ENCODE results near the gene GALNT10. TPM values are rescaled to one million over a fixed set of nuclear protein-coding genes. Genes with fewer than 3 reads are reported as not detected.

GALNT10 gene
- total and polyA plus RNA-seq, 9 of the 15 experiments (the other 6 are each of a cell fraction or from before 2014, with no cell fraction given) = 4.6 to 37.1 (median 13.3) TPM

DNA sequence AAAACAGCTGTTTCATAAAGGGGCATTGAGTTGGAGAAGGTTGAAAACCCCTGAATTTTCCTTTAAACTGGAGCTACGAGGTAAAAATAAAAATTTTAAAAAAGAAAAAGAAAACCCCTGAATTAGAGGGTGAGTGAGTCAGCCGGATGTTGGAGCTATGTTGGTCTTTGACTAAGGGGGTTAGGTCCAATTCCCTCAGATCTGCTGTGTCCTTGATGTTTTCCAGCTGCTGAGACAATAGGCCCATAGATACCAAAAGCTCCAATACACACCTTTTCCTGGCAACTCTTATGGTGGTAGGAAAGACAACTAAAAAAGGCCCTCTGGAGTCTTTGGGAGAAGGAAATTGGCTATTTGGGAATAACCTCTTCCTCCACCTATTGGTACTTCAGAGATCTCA, 175.8 kb downstream of the GALNT10 start:
- H3K4me3 ChIP-seq = no peak overlapping the region
- H3K27ac ChIP-seq (ENCODE audit: extremely low read depth, low read depth, low read length) = no peak overlapping the region
- no peaks in the 10 kb centered on the region for H3K9me1 ChIP-seq (ENCODE audit: control insufficient read depth, insufficient read depth, low read length)
- H2AFZ ChIP-seq (ENCODE audit: low read depth, low read length) = no peak overlapping the region
- DNase-seq (ENCODE audit: extremely low read depth in 1 of 4, low spot score in 3 of 4) = no peak
- TF ChIP-seq XRCC5 (IDR thresholded peaks at IDR 0.05; ENCODE audit: low read depth, low read length) (no peak), PHF8 (IDR thresholded peaks at IDR 0.05; ENCODE audit: borderline replicate concordance, low read length) (no peak), CEBPB (tag; IDR thresholded peaks at IDR 0.05) (no peak), KLF13 (tag; IDR thresholded peaks at IDR 0.05; ENCODE audit: borderline replicate concordance, low read depth) (no peak), JUND (IDR thresholded peaks at IDR 0.05; ENCODE audit: borderline replicate concordance, low read depth, low read length) (no peak), JUND (tag; IDR thresholded peaks at IDR 0.05; ENCODE audit: borderline replicate concordance, low read depth, low read length) (no peak)
- TF ChIP-seq, protein P1, sequence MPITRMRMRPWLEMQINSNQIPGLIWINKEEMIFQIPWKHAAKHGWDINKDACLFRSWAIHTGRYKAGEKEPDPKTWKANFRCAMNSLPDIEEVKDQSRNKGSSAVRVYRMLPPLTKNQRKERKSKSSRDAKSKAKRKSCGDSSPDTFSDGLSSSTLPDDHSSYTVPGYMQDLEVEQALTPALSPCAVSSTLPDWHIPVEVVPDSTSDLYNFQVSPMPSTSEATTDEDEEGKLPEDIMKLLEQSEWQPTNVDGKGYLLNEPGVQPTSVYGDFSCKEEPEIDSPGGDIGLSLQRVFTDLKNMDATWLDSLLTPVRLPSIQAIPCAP (CRISPR knock-in tag; IDR thresholded peaks at IDR 0.05; ENCODE audit: borderline replicate concordance) = no peak
- TF ChIP-seq, protein P2, sequence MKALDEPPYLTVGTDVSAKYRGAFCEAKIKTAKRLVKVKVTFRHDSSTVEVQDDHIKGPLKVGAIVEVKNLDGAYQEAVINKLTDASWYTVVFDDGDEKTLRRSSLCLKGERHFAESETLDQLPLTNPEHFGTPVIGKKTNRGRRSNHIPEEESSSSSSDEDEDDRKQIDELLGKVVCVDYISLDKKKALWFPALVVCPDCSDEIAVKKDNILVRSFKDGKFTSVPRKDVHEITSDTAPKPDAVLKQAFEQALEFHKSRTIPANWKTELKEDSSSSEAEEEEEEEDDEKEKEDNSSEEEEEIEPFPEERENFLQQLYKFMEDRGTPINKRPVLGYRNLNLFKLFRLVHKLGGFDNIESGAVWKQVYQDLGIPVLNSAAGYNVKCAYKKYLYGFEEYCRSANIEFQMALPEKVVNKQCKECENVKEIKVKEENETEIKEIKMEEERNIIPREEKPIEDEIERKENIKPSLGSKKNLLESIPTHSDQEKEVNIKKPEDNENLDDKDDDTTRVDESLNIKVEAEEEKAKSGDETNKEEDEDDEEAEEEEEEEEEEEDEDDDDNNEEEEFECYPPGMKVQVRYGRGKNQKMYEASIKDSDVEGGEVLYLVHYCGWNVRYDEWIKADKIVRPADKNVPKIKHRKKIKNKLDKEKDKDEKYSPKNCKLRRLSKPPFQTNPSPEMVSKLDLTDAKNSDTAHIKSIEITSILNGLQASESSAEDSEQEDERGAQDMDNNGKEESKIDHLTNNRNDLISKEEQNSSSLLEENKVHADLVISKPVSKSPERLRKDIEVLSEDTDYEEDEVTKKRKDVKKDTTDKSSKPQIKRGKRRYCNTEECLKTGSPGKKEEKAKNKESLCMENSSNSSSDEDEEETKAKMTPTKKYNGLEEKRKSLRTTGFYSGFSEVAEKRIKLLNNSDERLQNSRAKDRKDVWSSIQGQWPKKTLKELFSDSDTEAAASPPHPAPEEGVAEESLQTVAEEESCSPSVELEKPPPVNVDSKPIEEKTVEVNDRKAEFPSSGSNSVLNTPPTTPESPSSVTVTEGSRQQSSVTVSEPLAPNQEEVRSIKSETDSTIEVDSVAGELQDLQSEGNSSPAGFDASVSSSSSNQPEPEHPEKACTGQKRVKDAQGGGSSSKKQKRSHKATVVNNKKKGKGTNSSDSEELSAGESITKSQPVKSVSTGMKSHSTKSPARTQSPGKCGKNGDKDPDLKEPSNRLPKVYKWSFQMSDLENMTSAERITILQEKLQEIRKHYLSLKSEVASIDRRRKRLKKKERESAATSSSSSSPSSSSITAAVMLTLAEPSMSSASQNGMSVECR (CRISPR knock-in tag; IDR thresholded peaks at IDR 0.05) = no peak
- TF ChIP-seq, protein P3, sequence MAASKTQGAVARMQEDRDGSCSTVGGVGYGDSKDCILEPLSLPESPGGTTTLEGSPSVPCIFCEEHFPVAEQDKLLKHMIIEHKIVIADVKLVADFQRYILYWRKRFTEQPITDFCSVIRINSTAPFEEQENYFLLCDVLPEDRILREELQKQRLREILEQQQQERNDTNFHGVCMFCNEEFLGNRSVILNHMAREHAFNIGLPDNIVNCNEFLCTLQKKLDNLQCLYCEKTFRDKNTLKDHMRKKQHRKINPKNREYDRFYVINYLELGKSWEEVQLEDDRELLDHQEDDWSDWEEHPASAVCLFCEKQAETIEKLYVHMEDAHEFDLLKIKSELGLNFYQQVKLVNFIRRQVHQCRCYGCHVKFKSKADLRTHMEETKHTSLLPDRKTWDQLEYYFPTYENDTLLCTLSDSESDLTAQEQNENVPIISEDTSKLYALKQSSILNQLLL (CRISPR knock-in tag; IDR thresholded peaks at IDR 0.05; ENCODE audit: borderline replicate concordance) = no peak
- no peak for FAIRE-seq
- in situ Hi-C loops (cut with MboI) = no loop called here
- POLR2A ChIA-PET = no interaction called here
- H3K4me1 ChIP-seq (replicated peaks in 1 of 2; ENCODE audit: control insufficient read depth in 2 of 2, insufficient read depth in 2 of 2, low read length in 2 of 2) = peaks cover 0 to 3% of the 10 kb centered on the region in 2 experiments; a peak in 2 of 5 replicates
- no TSS peak for BruUV-seq (replicated peaks)
- WGBS (ENCODE audit: insufficient coverage, low coverage, missing lambda C conversion rate) = 65% methylated on average over 2 of the region's 2 CpGs
- H3K9me3 ChIP-seq (replicated peaks; ENCODE audit: control insufficient read depth, insufficient read depth, low read depth, low read length) = no peaks in the 10 kb centered on the region
- no peaks in the 10 kb centered on the region for H3K79me2 ChIP-seq (ENCODE audit: control insufficient read depth, insufficient read depth, low read length)
- H4K20me1 ChIP-seq (replicated peaks; ENCODE audit: control insufficient read depth, insufficient read depth, low read length) = no peaks in the 10 kb centered on the region
- no peak for ATAC-seq
- no peak overlapping the region for H3K9ac ChIP-seq (ENCODE audit: insufficient read depth in 1 of 2, low read depth in 2 of 2, low read length in 2 of 2)
- CTCF ChIA-PET (ENCODE audit: low intra/inter-chr PET ratio) = no interaction called here
- intact Hi-C loops (cut with micrococcal nuclease) = no loop called here
- no peaks in the 10 kb centered on the region; the same call in 2 of the 3 replicates for H3K36me3 ChIP-seq (ENCODE audit: control insufficient read depth, insufficient read depth, low read length)
- H3K4me2 ChIP-seq (ENCODE audit: insufficient read depth, low read length) = no peak overlapping the region
- no peaks in the 10 kb centered on the region for H3K27me3 ChIP-seq (ENCODE audit: control insufficient read depth in 2 of 2, insufficient read depth in 2 of 2, low read length in 2 of 2)

All from K562 (cell line).